ENCODE measurements around the gene TMEM130.

TMEM130 gene

GRCh38 chr7:98840096-98840495, 29.7 kb downstream of the TMEM130 start:
- ATAC-seq, result no peak
- no peak overlapping the region for H3K27ac Mint-ChIP-seq
- no peaks in the 10 kb centered on the region for H3K36me3 Mint-ChIP-seq
- no peaks in the 10 kb centered on the region for H3K4me1 Mint-ChIP-seq
- H3K4me3 Mint-ChIP-seq, result no peak overlapping the region
- H3K27me3 Mint-ChIP-seq, result peaks cover 51% of the 10 kb centered on the region
- no peaks in the 10 kb centered on the region for H3K9me3 Mint-ChIP-seq

- Mint-ChIP-seq H3K27me3 (peaks cover 66% of the 10 kb centered on the region), H3K27ac (no peak overlapping the region), H3K9me3 (no peaks in the 10 kb centered on the region), H3K4me1 (no peaks in the 10 kb centered on the region), H3K4me3 (no peak overlapping the region), H3K36me3 (no peaks in the 10 kb centered on the region)
- no peak for ATAC-seq
These were observed 32.2 kb downstream of the TMEM130 start for GRCh38 chr7:98837630-98837972.

GRCh38 chr7:98836811-98837629, 32.8 kb downstream of the TMEM130 start:
- Mint-ChIP-seq H3K36me3 (no peaks in the 10 kb centered on the region), H3K4me3 (no peak overlapping the region), H3K9me3 (no peaks in the 10 kb centered on the region), H3K27me3 (peaks cover 66% of the 10 kb centered on the region), H3K4me1 (no peaks in the 10 kb centered on the region), H3K27ac (no peak overlapping the region)
- ATAC-seq, result no peak

GRCh38 chr7:98834949-98835348, 34.9 kb downstream of the TMEM130 start:
- Mint-ChIP-seq H3K36me3 (no peaks in the 10 kb centered on the region), H3K4me3 (no peak overlapping the region), H3K27me3 (peaks cover 50% of the 10 kb centered on the region), H3K4me1 (no peaks in the 10 kb centered on the region), H3K9me3 (no peaks in the 10 kb centered on the region), H3K27ac (no peak overlapping the region)
- no peak for ATAC-seq

GRCh38 chr7:98833022-98833421, 36.8 kb downstream of the TMEM130 start:
- H3K27me3 Mint-ChIP-seq, result peaks cover 46% of the 10 kb centered on the region
- H3K27ac Mint-ChIP-seq, result no peak overlapping the region
- no peak for ATAC-seq

GRCh38 chr7:98831641-98832221, 38.1 kb downstream of the TMEM130 start:
- no peak for ATAC-seq
- Mint-ChIP-seq H3K27ac (no peak overlapping the region), H3K4me3 (no peak overlapping the region), H3K4me1 (no peaks in the 10 kb centered on the region), H3K27me3 (peaks cover 49% of the 10 kb centered on the region), H3K9me3 (no peaks in the 10 kb centered on the region), H3K36me3 (no peaks in the 10 kb centered on the region)

More at GRCh38 chr7:98833022-98833421, 36.8 kb downstream of the TMEM130 start:
- no peaks in the 10 kb centered on the region for H3K36me3 Mint-ChIP-seq
- no peak overlapping the region for H3K4me3 Mint-ChIP-seq
- H3K9me3 Mint-ChIP-seq, result no peaks in the 10 kb centered on the region
- H3K4me1 Mint-ChIP-seq, result no peaks in the 10 kb centered on the region

- H3K4me3 Mint-ChIP-seq, result no peak overlapping the region
- no peak overlapping the region for H3K27ac Mint-ChIP-seq
- H3K27me3 Mint-ChIP-seq, result peaks cover 55% of the 10 kb centered on the region
- H3K36me3 Mint-ChIP-seq, result no peaks in the 10 kb centered on the region
- no peak for ATAC-seq
- no peaks in the 10 kb centered on the region for H3K4me1 Mint-ChIP-seq
- no peaks in the 10 kb centered on the region for H3K9me3 Mint-ChIP-seq
These were observed 38.8 kb downstream of the TMEM130 start for GRCh38 chr7:98830972-98831548.

GRCh38 chr7:98828368-98828767, 41.4 kb downstream of the TMEM130 start:
- no peaks in the 10 kb centered on the region for H3K9me3 Mint-ChIP-seq
- ATAC-seq, result no peak

GRCh38 chr7:98827258-98827657, 42.6 kb downstream of the TMEM130 start:
- no peak overlapping the region for H3K4me3 Mint-ChIP-seq
- peaks cover 47% of the 10 kb centered on the region for H3K27me3 Mint-ChIP-seq
- no peak for ATAC-seq
- no peaks in the 10 kb centered on the region for H3K9me3 Mint-ChIP-seq
- H3K4me1 Mint-ChIP-seq, result no peaks in the 10 kb centered on the region
- no peaks in the 10 kb centered on the region for H3K36me3 Mint-ChIP-seq
- no peak overlapping the region for H3K27ac Mint-ChIP-seq

More at GRCh38 chr7:98828368-98828767, 41.4 kb downstream of the TMEM130 start:
- Mint-ChIP-seq H3K27me3 (peaks cover 55% of the 10 kb centered on the region), H3K27ac (no peak overlapping the region), H3K36me3 (no peaks in the 10 kb centered on the region), H3K4me1 (no peaks in the 10 kb centered on the region), H3K4me3 (no peak overlapping the region)

- Mint-ChIP-seq H3K27ac (no peak overlapping the region), H3K9me3 (no peaks in the 10 kb centered on the region), H3K36me3 (no peaks in the 10 kb centered on the region), H3K4me1 (no peaks in the 10 kb centered on the region), H3K4me3 (no peak overlapping the region), H3K27me3 (peaks cover 47% of the 10 kb centered on the region)
- no peak for ATAC-seq
These were observed 43.0 kb downstream of the TMEM130 start for GRCh38 chr7:98826811-98827231.

- no peak overlapping the region for H3K4me3 Mint-ChIP-seq
- H3K4me1 Mint-ChIP-seq, result no peaks in the 10 kb centered on the region
- no peaks in the 10 kb centered on the region for H3K36me3 Mint-ChIP-seq
- no peaks in the 10 kb centered on the region for H3K9me3 Mint-ChIP-seq
- ATAC-seq, result no peak
- H3K27ac Mint-ChIP-seq, result no peak overlapping the region
- H3K27me3 Mint-ChIP-seq, result peaks cover 47% of the 10 kb centered on the region
These were observed 43.4 kb downstream of the TMEM130 start for GRCh38 chr7:98826387-98826786.

GRCh38 chr7:98823226-98823625, 46.6 kb downstream of the TMEM130 start:
- Mint-ChIP-seq H3K4me3 (no peak overlapping the region), H3K9me3 (no peaks in the 10 kb centered on the region), H3K36me3 (no peaks in the 10 kb centered on the region), H3K4me1 (no peaks in the 10 kb centered on the region), H3K27me3 (peaks cover 37% of the 10 kb centered on the region), H3K27ac (no peak overlapping the region)
- no peak for ATAC-seq

- H3K9me3 Mint-ChIP-seq, result peaks cover 5% of the 10 kb centered on the region
- H3K27ac Mint-ChIP-seq, result no peak overlapping the region
- ATAC-seq, result no peak
- H3K4me1 Mint-ChIP-seq, result no peaks in the 10 kb centered on the region
- no peak overlapping the region for H3K4me3 Mint-ChIP-seq
- peaks cover 30% of the 10 kb centered on the region for H3K27me3 Mint-ChIP-seq
- no peaks in the 10 kb centered on the region for H3K36me3 Mint-ChIP-seq
These were observed 48.5 kb downstream of the TMEM130 start for GRCh38 chr7:98821348-98821747.

GRCh38 chr7:98816967-98817710, 52.7 kb downstream of the TMEM130 start:
- no peak for ATAC-seq
- Mint-ChIP-seq H3K36me3 (no peaks in the 10 kb centered on the region), H3K4me3 (no peak overlapping the region), H3K27ac (no peak overlapping the region), H3K9me3 (peaks cover 5% of the 10 kb centered on the region), H3K4me1 (no peaks in the 10 kb centered on the region), H3K27me3 (peaks cover 23% of the 10 kb centered on the region)

GRCh38 chr7:98816241-98816640, 53.6 kb downstream of the TMEM130 start:
- no peak for ATAC-seq
- no peak overlapping the region for H3K27ac Mint-ChIP-seq
- H3K4me1 Mint-ChIP-seq, result no peaks in the 10 kb centered on the region
- H3K9me3 Mint-ChIP-seq, result peaks cover 7% of the 10 kb centered on the region
- H3K27me3 Mint-ChIP-seq, result peaks cover 23% of the 10 kb centered on the region
- H3K36me3 Mint-ChIP-seq, result no peaks in the 10 kb centered on the region
- no peak overlapping the region for H3K4me3 Mint-ChIP-seq
